Thyroid gland (tissue), 4 donors: ENCODE measurements around the gene S100A3. TPM values are rescaled to one million over a fixed set of nuclear protein-coding genes. Genes with fewer than 3 reads are reported as not detected.

ENCODE experiments used
- DNase-seq, 2 donors: peaks; one replicate each; pipeline ENCODE4 v3.0.0-alpha.2; 2019
- H3K27ac ChIP-seq, 3 donors: fragments of 200-600 bp; sonication (generic); 1 replicate in 2 of 3; 2 replicates in 1 of 3; pipeline ENCODE4 v1.5.1; 2016 to 2019; ENCODE audit warnings: mild to moderate bottlenecking in 1 of 3, moderate library complexity in 1 of 3
- H3K27me3 ChIP-seq: fragments of 200-600 bp; sonication (generic); one replicate; pipeline ENCODE4 v1.5.1; 2019
- H3K36me3 ChIP-seq, 2 donors: fragments of 200-600 bp; sonication (generic); one replicate each; pipeline ENCODE4 v1.5.1; 2016 to 2019
- H3K4me1 ChIP-seq, 2 donors: fragments of 200-600 bp; sonication (generic); one replicate each; pipeline ENCODE4 v1.5.1; 2017 to 2019
- H3K4me3 ChIP-seq, 3 donors: fragments of 200-600 bp; sonication (generic); replicated peaks in 1 of 3; 1 replicate in 2 of 3; 2 replicates in 1 of 3; pipeline ENCODE4 v1.5.1; 2016; ENCODE audit warnings: mild to moderate bottlenecking in 1 of 3
- H3K9me3 ChIP-seq: fragments of 200-600 bp; sonication (generic); one replicate; pipeline ENCODE4 v1.5.1; 2017
- CTCF ChIP-seq, 6 experiments: fragments of 200-600 bp in 3 of 6; fragments of 450-650 bp in 3 of 6; sonication (generic) in 3 of 6; IDR thresholded peaks; one replicate each; pipeline ENCODE4 v1.5.1; 2016 to 2019; ENCODE audit warnings: antibody characterized with exemption in 6 of 6, mild to moderate bottlenecking in 2 of 6, inconsistent platforms in 1 of 6, moderate library complexity in 1 of 6
- POLR2A ChIP-seq, 2 donors: fragments of 450-650 bp; IDR thresholded peaks; one replicate each; pipeline ENCODE4 v1.6.1; 2017; ENCODE audit warnings: antibody characterized with exemption in 2 of 2, mild to moderate bottlenecking in 2 of 2, moderate library complexity in 1 of 2
- WGBS, 2 donors: methylation state at CpG; one replicate each; pipeline ENCODE4 v1.1.5; 2017; 5-methylcytosine and 5-hydroxymethylcytosine counted together
- intact Hi-C: fragments of 100-400 bp; cut with DNase I; formaldehyde crosslinking; loops from one replicate; pipeline ENCODE4 v1.15.1; 2023
- total RNA-seq, 4 donors: library from RNA; depleted of rRNA; stranded (reverse); fragments of >200 nt; gene quantifications; one replicate each; pipeline ENCODE4 v1.2.3, GENCODE V29; 2016

The S100A3 gene
- total RNA-seq, 4 donors from 2014 or later, result 0.83 to 1.7 TPM; not detected in 2

GRCh38 chr1:153513023-153513422, 36.0 kb downstream of the S100A3 start:
- Histone ChIP-seq H3K4me3 (no peak overlapping the region), H3K4me1 (peaks cover 0 to 10% of the 10 kb centered on the region in 2 donors), H3K9me3 (no peaks in the 10 kb centered on the region), H3K36me3 (no peaks in the 10 kb centered on the region), H3K27me3 (no peaks in the 10 kb centered on the region), H3K27ac (no peak overlapping the region)
- 63 to 71% methylated on average over 3 of the region's 3 CpGs for WGBS, 2 donors
- intact Hi-C loops, result loop anchor here (5.0 kb wide), 1 partner anchor 234 kb away; no protein-coding TSS in a partner anchor
- TF ChIP-seq POLR2A (IDR thresholded peaks at IDR 0.05) (no peak), CTCF (IDR thresholded peaks at IDR 0.05) (no peak)
- DNase-seq, result no peak

- peak; percentile 83 to 86 for DNase-seq
- 0% methylated on average over 4 of the region's 7 CpGs for WGBS, 2 donors
- H3K27ac ChIP-seq, result no peak overlapping the region
Observed at GRCh38 chr1:153510984-153511410, 38.1 kb downstream of the S100A3 start.

GRCh38 chr1:153509729-153510354, 39.2 kb downstream of the S100A3 start:
- peak in 1 of 2 donors; percentile 30 for DNase-seq

More at GRCh38 chr1:153510984-153511410, 38.1 kb downstream of the S100A3 start:
- TF ChIP-seq POLR2A (IDR thresholded peaks at IDR 0.05) (no peak), CTCF (IDR thresholded peaks at IDR 0.05) (peak; percentile 69 to 95 (median 92))
- no peaks in the 10 kb centered on the region for H3K36me3 ChIP-seq
- H3K27me3 ChIP-seq, result no peaks in the 10 kb centered on the region
- H3K9me3 ChIP-seq, result no peaks in the 10 kb centered on the region
- intact Hi-C loops, result loop anchor here (2.0 to 5.0 kb wide), 2 partner anchors 58 to 236 kb away; no protein-coding TSS in a partner anchor
- H3K4me1 ChIP-seq, result peaks cover 6 to 24% of the 10 kb centered on the region in 2 donors
- no peak overlapping the region for H3K4me3 ChIP-seq

GRCh38 chr1:153509036-153509435, 40.0 kb downstream of the S100A3 start:
- no peak for DNase-seq

More at GRCh38 chr1:153509729-153510354, 39.2 kb downstream of the S100A3 start:
- Histone ChIP-seq H3K27me3 (no peaks in the 10 kb centered on the region), H3K4me1 (peaks cover 6 to 16% of the 10 kb centered on the region in 2 donors), H3K9me3 (no peaks in the 10 kb centered on the region), H3K4me3 (no peak overlapping the region), H3K36me3 (no peaks in the 10 kb centered on the region), H3K27ac (no peak overlapping the region)
- TF ChIP-seq CTCF (IDR thresholded peaks at IDR 0.05) (peak in 3 of 6 experiments; percentile 36 to 49 (median 37)), POLR2A (IDR thresholded peaks at IDR 0.05) (no peak)
- intact Hi-C loops, result loop anchor here (2.0 to 5.0 kb wide), 2 partner anchors 59 to 237 kb away; no protein-coding TSS in a partner anchor
- WGBS, 2 donors, result 47 to 62% methylated on average over 4 of the region's 4 CpGs

More at GRCh38 chr1:153509036-153509435, 40.0 kb downstream of the S100A3 start:
- Histone ChIP-seq H3K4me3 (no peak overlapping the region), H3K9me3 (no peaks in the 10 kb centered on the region), H3K4me1 (peaks cover 6 to 16% of the 10 kb centered on the region in 2 donors), H3K36me3 (no peaks in the 10 kb centered on the region), H3K27me3 (no peaks in the 10 kb centered on the region), H3K27ac (no peak overlapping the region)
- TF ChIP-seq CTCF (IDR thresholded peaks at IDR 0.05) (no peak), POLR2A (IDR thresholded peaks at IDR 0.05) (no peak)
- WGBS, 2 donors, result 86 to 98% methylated on average over 3 of the region's 3 CpGs
- intact Hi-C loops, result no loop called here
